Caco-2 (cell line): ENCODE data around the gene PSEN1. TPM values are rescaled to one million over a fixed set of nuclear protein-coding genes. Genes with fewer than 3 reads are reported as not detected.

ENCODE experiments used
- BruUV-seq: library from RNA; stranded (reverse); fragments of 400-500 nt; replicated peaks from 2 replicates; lab custom pipeline; 2021; lab: Mats Ljungman, UMichigan
- CTCF ChIA-PET: fragments of 300-600 bp; sonication (Branson Sonifier 250); formaldehyde crosslinking; loops from one replicate; lab custom pipeline; 2022; ENCODE audit warnings: antibody characterized with exemption; lab: Charles Lee
- POLR2A ChIA-PET: fragments of 300-600 bp; sonication (Branson Sonifier 250); formaldehyde crosslinking; loops from one replicate; lab custom pipeline; 2022; ENCODE audit warnings: antibody characterized with exemption; lab: Charles Lee
- DNase-seq, 2 experiments: peaks; one replicate each; pipeline versions ENCODE4 v3.0.0 to v3.0.0-alpha.2; 2020 to 2022
- H3K27me3 ChIP-seq: replicated peaks from 2 replicates; pipeline ENCODE4 v1.6.0; 2011; ENCODE audit warnings: low read length; ENCODE audit not compliant: control insufficient read depth, insufficient read depth
- H3K36me3 ChIP-seq: 2 replicates; pipeline ENCODE4 v1.5.1; 2011; ENCODE audit warnings: low read length; ENCODE audit not compliant: control insufficient read depth, insufficient read depth
- H3K4me1 ChIP-seq: fragments of 250-450 bp; sonication (Bioruptor Pico); 2 replicates; pipeline ENCODE4 v1.5.1; 2020; ENCODE audit warnings: mild to moderate bottlenecking
- H3K4me3 ChIP-seq: 2 replicates; pipeline ENCODE4 v1.5.1; 2011; ENCODE audit warnings: low read depth, mild to moderate bottlenecking, control low read depth, low read length
- H3K9me3 ChIP-seq: fragments of 250-450 bp; sonication (Bioruptor Pico); 2 replicates; pipeline ENCODE4 v1.5.1; 2020; ENCODE audit warnings: mild to moderate bottlenecking, moderate library complexity
- H3K27ac Mint-ChIP-seq: one replicate; pipeline ENCODE4 v1.8.0; 2022; ENCODE audit warnings: mixed read lengths; ENCODE audit not compliant: unreplicated experiment
- H3K27me3 Mint-ChIP-seq: one replicate; pipeline ENCODE4 v1.8.0; 2022; ENCODE audit warnings: mixed read lengths; ENCODE audit not compliant: insufficient read depth, unreplicated experiment
- H3K36me3 Mint-ChIP-seq: one replicate; pipeline ENCODE4 v1.8.0; 2022; ENCODE audit warnings: mild to moderate bottlenecking, mixed read lengths; ENCODE audit not compliant: insufficient read depth, unreplicated experiment
- H3K4me1 Mint-ChIP-seq: one replicate; pipeline ENCODE4 v1.8.0; 2022; ENCODE audit warnings: low read depth, mixed read lengths; ENCODE audit not compliant: unreplicated experiment
- H3K4me3 Mint-ChIP-seq: one replicate; pipeline ENCODE4 v1.8.0; 2022; ENCODE audit warnings: mild to moderate bottlenecking, moderate library complexity, mixed read lengths; ENCODE audit not compliant: unreplicated experiment
- H3K9me3 Mint-ChIP-seq: one replicate; pipeline ENCODE4 v1.8.0; 2022; ENCODE audit warnings: mixed read lengths; ENCODE audit not compliant: unreplicated experiment
- CTCF ChIP-seq, 2 experiments: fragments of 200-600 bp in 1 of 2; IDR thresholded peaks; 1 replicate in 1 of 2; 2 replicates in 1 of 2; pipeline versions ENCODE4 v1.5.1 to v1.8.0; 2011 to 2022; ENCODE audit warnings: antibody characterized with exemption in 1 of 2, control low read depth in 1 of 2, inconsistent platforms in 1 of 2, low read depth in 1 of 2, low read length in 1 of 2, mild to moderate bottlenecking in 1 of 2, moderate library complexity in 1 of 2; ENCODE audit not compliant: insufficient read depth in 1 of 2, severe bottlenecking in 1 of 2, unreplicated experiment in 1 of 2
- intact Hi-C: fragments of 100-400 bp; cut with micrococcal nuclease; formaldehyde crosslinking; loops from one replicate; pipeline ENCODE4 v1.10.0; 2022; ENCODE audit not compliant: unreplicated experiment
- total RNA-seq: library from RNA; stranded (reverse); gene quantifications from 2 replicates; pipeline ENCODE4 v1.2.3, GENCODE V29; 2022

Gene PSEN1
- total RNA-seq, 1 experiment from 2014 or later: 74.8 TPM

- POLR2A ChIA-PET: no interaction called here
These were observed 136.1 kb downstream of the PSEN1 start for GRCh38 chr14:73272393-73272792.

More at GRCh38 chr14:73272393-73272792, 136.1 kb downstream of the PSEN1 start:
- no TSS peak for BruUV-seq
- H3K36me3 Mint-ChIP-seq: peaks cover 25% of the 10 kb centered on the region
- TF ChIP-seq CTCF (IDR thresholded peaks at IDR 0.05; ENCODE audit: insufficient read depth in 1 of 2, low read depth in 1 of 2, low read length in 1 of 2, severe bottlenecking in 1 of 2, unreplicated experiment in 1 of 2): no peak
- Histone ChIP-seq H3K9me3 (no peaks in the 10 kb centered on the region), H3K36me3 (no peaks in the 10 kb centered on the region), H3K27me3 (no peaks in the 10 kb centered on the region), H3K4me1 (no peaks in the 10 kb centered on the region), H3K4me3 (no peak overlapping the region)
- no peaks in the 10 kb centered on the region for H3K27me3 Mint-ChIP-seq
- DNase-seq: no peak
- intact Hi-C loops: no loop called here
- no peak overlapping the region for H3K27ac Mint-ChIP-seq
- H3K4me1 Mint-ChIP-seq: no peaks in the 10 kb centered on the region
- H3K4me3 Mint-ChIP-seq: no peak overlapping the region
- CTCF ChIA-PET: no interaction called here
- H3K9me3 Mint-ChIP-seq: no peaks in the 10 kb centered on the region

Other genes starting within 250 kb of the PSEN1 start
- not detected in 2 replicates for gene DPF3, start 242.4 kb upstream of the PSEN1 start, total RNA-seq
- 20.1 and 21.1 TPM in 2 replicates for gene DCAF4, start 210.0 kb upstream of the PSEN1 start, total RNA-seq
- gene ZFYVE1, start 109.4 kb upstream of the PSEN1 start, total RNA-seq: 10.8 and 10.9 TPM in 2 replicates
- 89.3 and 98.8 TPM in 2 replicates for gene RBM25, start 78.0 kb upstream of the PSEN1 start, total RNA-seq
- gene PAPLN, start 101.0 kb downstream of the PSEN1 start, total RNA-seq: 2.7 and 3.0 TPM in 2 replicates